Measurements from ENCODE around the gene BPGM. TPM values are rescaled to one million over a fixed set of nuclear protein-coding genes. Genes with fewer than 3 reads are reported as not detected.

BPGM gene
- total and polyA plus RNA-seq, 2 experiments from 2014 or later = 25.0 to 25.7 TPM

DNA sequence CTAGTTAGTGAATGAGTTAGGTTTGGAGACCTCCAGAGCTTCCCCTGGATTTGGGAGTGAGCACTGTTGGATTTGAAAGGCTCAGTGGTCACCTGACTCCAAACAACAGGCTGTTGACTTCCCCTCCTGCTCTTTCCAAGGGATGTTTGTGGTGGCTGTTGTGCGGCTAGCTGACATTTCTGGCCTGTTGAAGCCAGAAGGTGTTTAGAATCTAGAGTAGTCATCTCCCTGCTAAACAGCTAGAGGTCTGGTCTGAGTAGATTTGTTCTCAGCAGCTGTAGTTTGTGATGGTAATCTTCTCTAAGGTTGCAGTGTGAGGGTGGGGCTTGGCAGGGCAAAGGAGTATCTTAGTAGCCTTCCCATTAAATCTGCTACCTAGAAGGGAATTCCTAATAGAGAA, 30.1 kb downstream of the BPGM start:
- Histone ChIP-seq H2AFZ (no peak overlapping the region), H3K27ac (peak overlapping the region; percentile 27), H3K9me3 (ENCODE audit: low read depth) (no peaks in the 10 kb centered on the region), H4K20me1 (ENCODE audit: insufficient read depth, poor library complexity, severe bottlenecking) (no peaks in the 10 kb centered on the region), H3K79me2 (peaks cover 13% of the 10 kb centered on the region), H3K27me3 (no peaks in the 10 kb centered on the region), H3K36me3 (replicated peaks; ENCODE audit: insufficient read depth, low read depth) (no peaks in the 10 kb centered on the region), H3K9me2 (replicated peaks; ENCODE audit: insufficient read depth) (no peaks in the 10 kb centered on the region), H3K4me2 (peak overlapping the region; percentile 20), H3K4me3 (no peak overlapping the region), H3K4me1 (ENCODE audit: insufficient read depth) (peaks cover 6% of the 10 kb centered on the region)
- no peak for TF ChIP-seq EZH2phosphoT487 (IDR thresholded peaks at IDR 0.05; ENCODE audit: low read depth, severe bottlenecking, unreplicated experiment)
- TF ChIP-seq, protein P1, sequence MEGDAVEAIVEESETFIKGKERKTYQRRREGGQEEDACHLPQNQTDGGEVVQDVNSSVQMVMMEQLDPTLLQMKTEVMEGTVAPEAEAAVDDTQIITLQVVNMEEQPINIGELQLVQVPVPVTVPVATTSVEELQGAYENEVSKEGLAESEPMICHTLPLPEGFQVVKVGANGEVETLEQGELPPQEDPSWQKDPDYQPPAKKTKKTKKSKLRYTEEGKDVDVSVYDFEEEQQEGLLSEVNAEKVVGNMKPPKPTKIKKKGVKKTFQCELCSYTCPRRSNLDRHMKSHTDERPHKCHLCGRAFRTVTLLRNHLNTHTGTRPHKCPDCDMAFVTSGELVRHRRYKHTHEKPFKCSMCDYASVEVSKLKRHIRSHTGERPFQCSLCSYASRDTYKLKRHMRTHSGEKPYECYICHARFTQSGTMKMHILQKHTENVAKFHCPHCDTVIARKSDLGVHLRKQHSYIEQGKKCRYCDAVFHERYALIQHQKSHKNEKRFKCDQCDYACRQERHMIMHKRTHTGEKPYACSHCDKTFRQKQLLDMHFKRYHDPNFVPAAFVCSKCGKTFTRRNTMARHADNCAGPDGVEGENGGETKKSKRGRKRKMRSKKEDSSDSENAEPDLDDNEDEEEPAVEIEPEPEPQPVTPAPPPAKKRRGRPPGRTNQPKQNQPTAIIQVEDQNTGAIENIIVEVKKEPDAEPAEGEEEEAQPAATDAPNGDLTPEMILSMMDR (IDR thresholded peaks at IDR 0.05; ENCODE audit: poor library complexity) = no peak
- TF ChIP-seq EZH2 (IDR thresholded peaks at IDR 0.05; ENCODE audit: borderline replicate concordance) = no peak
- DNase-seq (ENCODE audit: low spot score) = no peak
- 84% methylated on average over 1 of the region's 1 CpG for WGBS (ENCODE audit: low lambda C conversion rate, missing lambda C conversion rate)

DNA sequence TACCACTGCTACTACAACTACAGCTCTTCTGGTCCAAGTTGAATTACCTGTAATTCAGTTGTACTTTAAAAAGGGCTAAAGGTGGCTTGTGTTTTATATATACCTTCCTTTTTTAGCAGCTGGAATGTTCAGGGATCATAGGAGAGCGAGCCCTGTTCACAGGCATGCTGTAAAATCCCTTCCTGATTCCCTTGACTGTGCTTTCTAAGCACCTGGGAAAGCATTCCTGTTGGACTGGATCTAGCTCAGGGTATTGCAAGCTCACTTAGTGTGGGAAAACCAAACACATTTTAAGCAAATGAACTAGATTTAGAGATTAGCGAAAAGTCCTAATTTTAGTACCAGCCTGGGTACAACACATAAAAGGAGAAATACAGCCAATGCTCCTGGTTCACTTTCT, 31.5 kb downstream of the BPGM start:
- Histone ChIP-seq H3K79me2 (peaks cover 13% of the 10 kb centered on the region), H3K27ac (no peak overlapping the region)
- 77% methylated on average over 2 of the region's 2 CpGs for WGBS (ENCODE audit: low lambda C conversion rate, missing lambda C conversion rate)

DNA sequence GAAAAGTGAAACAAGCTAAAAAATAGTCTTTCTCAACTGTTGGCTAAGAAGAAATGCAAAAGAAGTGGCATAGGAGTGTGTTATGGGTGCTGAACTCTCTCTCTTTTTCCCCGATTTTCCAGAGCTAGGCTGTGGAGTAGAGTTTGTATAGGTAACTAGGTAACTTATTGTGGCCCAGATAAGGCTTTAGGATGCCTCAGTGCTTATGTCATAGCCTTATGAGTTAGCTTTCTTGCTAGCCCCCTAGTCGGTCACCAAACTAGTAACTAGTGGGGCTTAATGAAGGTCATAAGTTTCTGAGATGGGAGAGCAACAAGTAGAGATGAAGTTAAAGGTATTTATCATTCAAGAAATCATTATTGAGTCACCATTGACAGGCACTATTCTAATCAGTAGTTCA, 32.4 kb downstream of the BPGM start:
- Histone ChIP-seq H3K36me3 (replicated peaks; ENCODE audit: insufficient read depth, low read depth) (no peaks in the 10 kb centered on the region), H2AFZ (no peak overlapping the region), H3K4me1 (ENCODE audit: insufficient read depth) (peaks cover 6% of the 10 kb centered on the region), H3K9me3 (ENCODE audit: low read depth) (no peaks in the 10 kb centered on the region), H4K20me1 (ENCODE audit: insufficient read depth, poor library complexity, severe bottlenecking) (no peaks in the 10 kb centered on the region), H3K27ac (no peak overlapping the region), H3K4me3 (no peak overlapping the region), H3K9me2 (replicated peaks; ENCODE audit: insufficient read depth) (no peaks in the 10 kb centered on the region), H3K79me2 (peaks cover 13% of the 10 kb centered on the region), H3K27me3 (no peaks in the 10 kb centered on the region), H3K4me2 (no peak overlapping the region)
- WGBS (ENCODE audit: low lambda C conversion rate, missing lambda C conversion rate) = 81% methylated on average over 2 of the region's 2 CpGs
- no peak for DNase-seq (ENCODE audit: low spot score)
- TF ChIP-seq EZH2phosphoT487 (IDR thresholded peaks at IDR 0.05; ENCODE audit: low read depth, severe bottlenecking, unreplicated experiment) (no peak), EZH2 (IDR thresholded peaks at IDR 0.05; ENCODE audit: borderline replicate concordance) (no peak)
- TF ChIP-seq, protein P1 (IDR thresholded peaks at IDR 0.05; ENCODE audit: poor library complexity) = no peak

More for the DNA sequence above, 31.5 kb downstream of the BPGM start:
- H3K27me3 ChIP-seq = no peaks in the 10 kb centered on the region
- H2AFZ ChIP-seq = no peak overlapping the region
- DNase-seq (ENCODE audit: low spot score) = no peak
- H3K9me2 ChIP-seq (replicated peaks; ENCODE audit: insufficient read depth) = no peaks in the 10 kb centered on the region
- no peak overlapping the region for H3K4me3 ChIP-seq
- no peaks in the 10 kb centered on the region for H3K36me3 ChIP-seq (replicated peaks; ENCODE audit: insufficient read depth, low read depth)
- no peak overlapping the region for H3K4me2 ChIP-seq
- no peaks in the 10 kb centered on the region for H3K9me3 ChIP-seq (ENCODE audit: low read depth)
- TF ChIP-seq, protein P1 (IDR thresholded peaks at IDR 0.05; ENCODE audit: poor library complexity) = no peak
- TF ChIP-seq EZH2phosphoT487 (IDR thresholded peaks at IDR 0.05; ENCODE audit: low read depth, severe bottlenecking, unreplicated experiment) (no peak), EZH2 (IDR thresholded peaks at IDR 0.05; ENCODE audit: borderline replicate concordance) (no peak)
- no peaks in the 10 kb centered on the region for H4K20me1 ChIP-seq (ENCODE audit: insufficient read depth, poor library complexity, severe bottlenecking)
- H3K4me1 ChIP-seq (ENCODE audit: insufficient read depth) = peaks cover 6% of the 10 kb centered on the region

DNA sequence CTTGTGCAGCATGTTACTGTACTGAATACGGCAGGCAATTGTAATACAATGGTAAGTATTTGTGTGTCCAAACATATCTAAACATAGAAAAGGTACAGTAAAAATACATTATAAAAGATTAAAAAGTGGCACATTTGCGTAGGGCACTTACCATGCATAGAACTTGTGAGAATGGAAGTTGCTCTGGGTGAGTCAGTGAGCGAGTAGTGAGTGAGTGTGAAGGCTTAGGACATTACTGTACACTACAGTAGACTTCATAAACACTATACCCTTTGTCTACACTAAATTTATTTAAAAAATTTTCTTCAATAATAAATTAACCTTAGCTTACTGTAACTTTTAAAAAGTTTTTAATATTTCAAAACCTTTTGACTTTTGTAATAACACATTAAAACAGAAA, 37.5 kb downstream of the BPGM start:
- TF ChIP-seq EZH2 (IDR thresholded peaks at IDR 0.05; ENCODE audit: borderline replicate concordance) = no peak
- TF ChIP-seq, protein P1 (IDR thresholded peaks at IDR 0.05; ENCODE audit: poor library complexity) = no peak
- no peak for TF ChIP-seq EZH2phosphoT487 (IDR thresholded peaks at IDR 0.05; ENCODE audit: low read depth, severe bottlenecking, unreplicated experiment)
- no peaks in the 10 kb centered on the region for H3K9me3 ChIP-seq (ENCODE audit: low read depth)
- no peaks in the 10 kb centered on the region for H3K36me3 ChIP-seq (replicated peaks; ENCODE audit: insufficient read depth, low read depth)
- WGBS (ENCODE audit: low lambda C conversion rate, missing lambda C conversion rate) = 91% methylated on average over 3 of the region's 3 CpGs
- no peak overlapping the region for H3K27ac ChIP-seq
- H2AFZ ChIP-seq = no peak overlapping the region
- no peak for DNase-seq (ENCODE audit: low spot score)
- no peak overlapping the region for H3K4me3 ChIP-seq
- H3K79me2 ChIP-seq = no peaks in the 10 kb centered on the region
- H3K9me2 ChIP-seq (replicated peaks; ENCODE audit: insufficient read depth) = no peaks in the 10 kb centered on the region
- H3K4me2 ChIP-seq = no peak overlapping the region
- no peaks in the 10 kb centered on the region for H3K4me1 ChIP-seq (ENCODE audit: insufficient read depth)
- no peaks in the 10 kb centered on the region for H4K20me1 ChIP-seq (ENCODE audit: insufficient read depth, poor library complexity, severe bottlenecking)
- H3K27me3 ChIP-seq = no peaks in the 10 kb centered on the region

All from hepatocyte (in vitro differentiated cells).